ENCODE measurements around the gene RBM43.

GRCh38 chr2:151252646-151253045 lies 9.0 kb downstream of the RBM43 start:
- no peak for TF ChIP-seq CTCF (IDR thresholded peaks at IDR 0.05)
- TF ChIP-seq POLR2A (IDR thresholded peaks at IDR 0.05): no peak

Data from heart left ventricle (tissue), 13 donors.